ENCODE results near the gene SLC12A5. TPM values are rescaled to one million over a fixed set of nuclear protein-coding genes. Genes with fewer than 3 reads are reported as not detected.
A peak's percentile ranks its signal among the peaks of the same experiment; 100 is the strongest.

Gene SLC12A5
- polyA plus RNA-seq, 3 donors: not detected

DNA sequence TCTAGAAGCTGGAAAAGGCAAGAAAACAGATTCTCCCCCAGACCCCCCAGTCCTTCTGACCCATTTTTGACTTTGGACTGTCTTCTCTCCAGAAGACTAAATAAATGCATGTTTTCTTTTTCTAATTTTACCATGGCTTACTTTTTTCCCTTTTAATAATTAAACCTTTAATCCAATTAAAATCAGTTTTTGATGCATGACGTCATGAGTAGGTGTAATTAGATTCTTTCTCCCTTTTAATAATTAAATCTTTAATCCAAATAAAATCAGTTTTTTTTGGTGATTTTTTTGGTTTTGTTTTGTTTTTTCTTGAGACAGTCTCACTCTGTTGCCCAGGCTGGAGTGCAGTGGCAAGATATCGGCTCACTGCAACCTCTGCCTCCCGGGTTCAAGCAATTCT lies 73.9 kb downstream of the SLC12A5 start:
- H3K4me2 ChIP-seq (replicated peaks; ENCODE audit: extremely low read depth, low read length, poor library complexity, severe bottlenecking): no peak overlapping the region
- no peak for TF ChIP-seq CTCF (IDR thresholded peaks at IDR 0.05)
- no peaks in the 10 kb centered on the region for H3K79me2 ChIP-seq (ENCODE audit: insufficient read depth, low read length)
- peaks cover 3% of the 10 kb centered on the region in 2 donors for H3K9me3 ChIP-seq (replicated peaks in 1 of 2; ENCODE audit: control insufficient read depth in 1 of 2, insufficient read depth in 1 of 2, low read length in 2 of 2)
- intact Hi-C loops (cut with micrococcal nuclease): no loop called here
- no peak overlapping the region for H3K27ac Mint-ChIP-seq
- peaks cover 3% of the 10 kb centered on the region for H3K4me1 Mint-ChIP-seq
- peaks cover 50 to 63% of the 10 kb centered on the region in 2 donors for H3K27me3 ChIP-seq (ENCODE audit: control insufficient read depth in 2 of 2, insufficient read depth in 2 of 2, low read length in 2 of 2)
- DNase-seq: no peak
- H2AFZ ChIP-seq (ENCODE audit: insufficient read depth, low read depth, low read length, poor library complexity, severe bottlenecking): no peak overlapping the region
- H4K20me1 ChIP-seq (ENCODE audit: insufficient read depth, low read length): no peaks in the 10 kb centered on the region
- H3K9ac ChIP-seq (ENCODE audit: insufficient read depth, low read length, poor library complexity, severe bottlenecking): no peak overlapping the region
- WGBS (ENCODE audit: insufficient coverage): no CpG with 5 or more reads among the region's 3 CpGs
- peaks cover 48 to 68% (median 59%) of the 10 kb centered on the region in 3 donors for H3K27me3 Mint-ChIP-seq (ENCODE audit: low read depth in 3 of 3)
- H3K27ac ChIP-seq (ENCODE audit: low read depth in 1 of 2, low read length in 2 of 2): no peak overlapping the region
- peaks cover 2% of the 10 kb centered on the region in 2 donors for H3K4me1 ChIP-seq (ENCODE audit: control insufficient read depth in 1 of 2, insufficient read depth in 2 of 2, low read length in 2 of 2)
- H3K4me3 ChIP-seq (replicated peaks in 1 of 3; ENCODE audit: low read depth in 2 of 3, low read length in 3 of 3): no peak overlapping the region
- H3K9me3 Mint-ChIP-seq: peaks cover 0 to 16% (median 8%) of the 10 kb centered on the region in 7 donors
- H3K36me3 Mint-ChIP-seq: no peaks in the 10 kb centered on the region
- peak overlapping the region in 1 of 2 donors; percentile 31 for H3K4me3 Mint-ChIP-seq
- no peaks in the 10 kb centered on the region for H3K36me3 ChIP-seq (replicated peaks in 1 of 2; ENCODE audit: control insufficient read depth in 1 of 2, insufficient read depth in 2 of 2, low read length in 2 of 2)

DNA sequence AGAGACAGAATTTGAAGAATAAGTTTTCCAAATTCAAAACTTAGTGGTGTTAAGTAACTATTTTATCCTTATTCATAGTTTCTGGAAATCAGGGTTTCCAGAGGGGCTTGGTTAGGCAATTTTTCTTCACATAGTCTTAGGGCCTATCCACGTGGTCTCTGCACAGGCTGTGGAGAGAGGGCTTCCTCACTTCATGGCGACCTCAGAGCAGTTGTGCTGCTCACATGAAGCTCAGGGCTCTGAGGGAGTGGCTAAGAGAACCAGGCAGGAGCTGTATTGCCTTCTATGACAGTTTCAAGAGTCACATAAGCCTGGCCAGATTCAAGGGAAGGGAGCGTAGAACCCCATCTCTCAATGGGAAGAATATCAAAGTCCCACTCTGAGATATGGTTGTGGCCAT lies 75.2 kb downstream of the SLC12A5 start:
- H3K4me3 ChIP-seq (replicated peaks in 1 of 3; ENCODE audit: low read depth in 2 of 3, low read length in 3 of 3): no peak overlapping the region
- no peak overlapping the region for H3K27ac ChIP-seq (ENCODE audit: low read depth in 1 of 2, low read length in 2 of 2)
- H3K27me3 ChIP-seq (ENCODE audit: control insufficient read depth in 2 of 2, insufficient read depth in 2 of 2, low read length in 2 of 2): peaks cover 39 to 49% of the 10 kb centered on the region in 2 donors
- H3K4me2 ChIP-seq (replicated peaks; ENCODE audit: extremely low read depth, low read length, poor library complexity, severe bottlenecking): no peak overlapping the region
- TF ChIP-seq CTCF (IDR thresholded peaks at IDR 0.05): no peak
- no peak for DNase-seq
- no peak overlapping the region for H2AFZ ChIP-seq (ENCODE audit: insufficient read depth, low read depth, low read length, poor library complexity, severe bottlenecking)
- peak overlapping the region in 1 of 2 donors; percentile 56 for H3K4me3 Mint-ChIP-seq
- no peaks in the 10 kb centered on the region for H3K36me3 Mint-ChIP-seq
- intact Hi-C loops (cut with micrococcal nuclease): no loop called here
- no peaks in the 10 kb centered on the region for H3K36me3 ChIP-seq (replicated peaks in 1 of 2; ENCODE audit: control insufficient read depth in 1 of 2, insufficient read depth in 2 of 2, low read length in 2 of 2)
- peaks cover 14% of the 10 kb centered on the region for H3K4me1 Mint-ChIP-seq
- H3K9me3 ChIP-seq (replicated peaks in 1 of 2; ENCODE audit: control insufficient read depth in 1 of 2, insufficient read depth in 1 of 2, low read length in 2 of 2): peaks cover 0 to 3% of the 10 kb centered on the region in 2 donors
- 87% methylated on average over 3 of the region's 3 CpGs for WGBS (ENCODE audit: insufficient coverage)
- H3K4me1 ChIP-seq (ENCODE audit: control insufficient read depth in 1 of 2, insufficient read depth in 2 of 2, low read length in 2 of 2): peaks cover 12 to 16% of the 10 kb centered on the region in 2 donors
- H4K20me1 ChIP-seq (ENCODE audit: insufficient read depth, low read length): no peaks in the 10 kb centered on the region
- no peak overlapping the region for H3K9ac ChIP-seq (ENCODE audit: insufficient read depth, low read length, poor library complexity, severe bottlenecking)
- H3K27me3 Mint-ChIP-seq (ENCODE audit: low read depth in 3 of 3): peaks cover 36 to 55% (median 48%) of the 10 kb centered on the region in 3 donors
- H3K79me2 ChIP-seq (ENCODE audit: insufficient read depth, low read length): no peaks in the 10 kb centered on the region
- H3K9me3 Mint-ChIP-seq: peaks cover 0 to 16% (median 8%) of the 10 kb centered on the region in 7 donors
- no peak overlapping the region for H3K27ac Mint-ChIP-seq

Measured in CD14-positive monocyte (primary cell).